Activated T-helper 17 cell treated with anti-CD3 and anti-CD28 coated beads, Interleukin-2, amount 50 U/mL, for 72 hours (primary cell): ENCODE results near the gene TMEM59L. TPM values are rescaled to one million over a fixed set of nuclear protein-coding genes. Genes with fewer than 3 reads are reported as not detected.
A peak's percentile ranks its signal among the peaks of the same experiment; 100 is the strongest.

Experiments
- ATAC-seq: fragments of 150-1000 bp; cut with Tn5 transposase; replicated peaks from 2 replicates; pipeline ENCODE4 v1.10.0; 2021; ENCODE audit warnings: mild to moderate bottlenecking, moderate library complexity
- H3K27ac Mint-ChIP-seq: one replicate; pipeline ENCODE4 v1.8.0; 2022; ENCODE audit warnings: mixed read lengths
- H3K27me3 Mint-ChIP-seq: one replicate; pipeline ENCODE4 v1.8.0; 2022; ENCODE audit warnings: mixed read lengths
- H3K36me3 Mint-ChIP-seq: one replicate; pipeline ENCODE4 v1.8.0; 2022; ENCODE audit warnings: low read depth, mild to moderate bottlenecking, mixed read lengths
- H3K4me1 Mint-ChIP-seq: one replicate; pipeline ENCODE4 v1.8.0; 2022; ENCODE audit warnings: mixed read lengths
- H3K4me3 Mint-ChIP-seq: one replicate; pipeline ENCODE4 v1.8.0; 2022; ENCODE audit warnings: mild to moderate bottlenecking, mixed read lengths
- H3K9me3 Mint-ChIP-seq: one replicate; pipeline ENCODE4 v1.8.0; 2022; ENCODE audit warnings: mixed read lengths
- total RNA-seq, 2 donors: library from RNA; stranded (reverse); gene quantifications; one replicate each; pipeline ENCODE4 v1.2.3, GENCODE V29; 2022

The TMEM59L gene
- total RNA-seq, 2 donors from 2014 or later, result 0.48 TPM; not detected in 1

- Mint-ChIP-seq H3K9me3 (no peaks in the 10 kb centered on the region), H3K4me1 (peaks cover 6% of the 10 kb centered on the region), H3K27me3 (peaks cover 4% of the 10 kb centered on the region)
Observed at GRCh38 chr19:18635831-18636182, 23.1 kb downstream of the TMEM59L start.

GRCh38 chr19:18636183-18636968 is 23.7 kb downstream of the TMEM59L start:
- Mint-ChIP-seq H3K4me3 (peak overlapping the region; percentile 79), H3K27me3 (peaks cover 4% of the 10 kb centered on the region), H3K9me3 (no peaks in the 10 kb centered on the region), H3K36me3 (no peaks in the 10 kb centered on the region), H3K4me1 (peaks cover 6% of the 10 kb centered on the region), H3K27ac (peak overlapping the region; percentile 72)
- ATAC-seq, result peak; percentile 91

More at GRCh38 chr19:18635831-18636182, 23.1 kb downstream of the TMEM59L start:
- H3K36me3 Mint-ChIP-seq, result no peaks in the 10 kb centered on the region
- peak overlapping the region; percentile 79 for H3K4me3 Mint-ChIP-seq
- ATAC-seq, result no peak
- H3K27ac Mint-ChIP-seq, result peak overlapping the region; percentile 72

GRCh38 chr19:18636969-18637629 is 24.4 kb downstream of the TMEM59L start, which contains the start of gene KLHL26:
TSS of gene KLHL26 (plus strand) at chr19:18637028. CDS start at chr19:18637055, 27 bp downstream.
- no peaks in the 10 kb centered on the region for H3K36me3 Mint-ChIP-seq
- ATAC-seq, result no peak
- H3K27me3 Mint-ChIP-seq, result peaks cover 4% of the 10 kb centered on the region
- no peaks in the 10 kb centered on the region for H3K9me3 Mint-ChIP-seq
- H3K4me1 Mint-ChIP-seq, result peaks cover 6% of the 10 kb centered on the region
- H3K4me3 Mint-ChIP-seq, result peak within 1 kb of the TSS; percentile 79
- H3K27ac Mint-ChIP-seq, result peak within 1 kb of the TSS; percentile 72

- no peak for ATAC-seq
- Mint-ChIP-seq H3K27ac (peak overlapping the region; percentile 28), H3K4me3 (peak overlapping the region; percentile 79), H3K4me1 (peaks cover 6% of the 10 kb centered on the region), H3K27me3 (peaks cover 4% of the 10 kb centered on the region), H3K36me3 (no peaks in the 10 kb centered on the region), H3K9me3 (no peaks in the 10 kb centered on the region)
Observed at GRCh38 chr19:18637673-18638630, 25.3 kb downstream of the TMEM59L start.

- Mint-ChIP-seq H3K36me3 (no peaks in the 10 kb centered on the region), H3K27me3 (peaks cover 2% of the 10 kb centered on the region), H3K9me3 (no peaks in the 10 kb centered on the region), H3K4me3 (no peak overlapping the region), H3K4me1 (peaks cover 11% of the 10 kb centered on the region), H3K27ac (no peak overlapping the region)
- no peak for ATAC-seq
Observed at GRCh38 chr19:18639706-18640243, 27.1 kb downstream of the TMEM59L start.

DNA sequence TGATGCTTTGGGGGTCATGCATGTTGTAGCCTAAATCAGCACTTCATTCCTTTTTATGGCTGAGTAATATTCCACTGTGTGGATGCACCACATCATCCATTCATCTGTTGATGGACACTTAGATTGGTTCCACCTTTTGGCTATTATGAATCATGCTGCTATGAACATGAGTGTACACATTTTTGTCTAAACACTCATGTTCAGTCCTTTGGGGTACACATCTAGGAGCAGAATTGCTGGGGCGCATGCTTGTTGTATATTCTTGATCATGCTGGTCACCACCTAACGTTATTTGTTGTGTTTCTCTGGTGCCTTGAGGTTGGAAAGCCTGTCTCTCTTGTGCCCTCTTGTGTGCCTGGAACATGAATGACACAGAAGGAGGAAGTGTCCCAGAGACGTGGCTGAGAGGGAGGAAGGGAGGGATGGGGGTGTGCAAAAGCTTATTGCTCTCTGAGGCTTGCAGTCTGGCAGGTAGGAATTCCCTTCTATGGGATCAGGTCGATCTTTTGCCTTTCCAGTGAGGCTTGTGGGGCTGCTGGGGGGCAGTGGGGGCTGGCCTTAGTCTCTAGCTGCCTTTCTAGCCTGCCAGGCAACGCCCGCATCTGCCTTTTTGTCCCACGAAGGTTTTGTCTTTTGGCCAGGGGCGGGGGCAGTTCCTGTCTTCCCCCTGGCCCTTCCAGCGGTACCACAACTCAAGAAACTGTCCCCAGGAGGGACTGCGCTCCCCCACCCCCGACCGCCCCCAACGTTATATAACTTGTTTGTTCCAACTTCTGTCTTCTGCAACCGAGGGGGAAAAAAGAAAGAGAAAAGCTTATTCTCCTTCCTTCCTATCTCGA is 31.7 kb downstream of the TMEM59L start:
- Mint-ChIP-seq H3K27me3 (no peaks in the 10 kb centered on the region), H3K36me3 (no peaks in the 10 kb centered on the region), H3K27ac (no peak overlapping the region), H3K4me1 (peaks cover 5% of the 10 kb centered on the region), H3K9me3 (no peaks in the 10 kb centered on the region), H3K4me3 (no peak overlapping the region)
- peak; percentile 38 for ATAC-seq

GRCh38 chr19:18645035-18645511 is 32.4 kb downstream of the TMEM59L start:
- Mint-ChIP-seq H3K4me3 (no peak overlapping the region), H3K9me3 (no peaks in the 10 kb centered on the region), H3K4me1 (peaks cover 5% of the 10 kb centered on the region), H3K27ac (no peak overlapping the region), H3K36me3 (no peaks in the 10 kb centered on the region), H3K27me3 (no peaks in the 10 kb centered on the region)
- ATAC-seq, result no peak

GRCh38 chr19:18646535-18647370 is 34.1 kb downstream of the TMEM59L start:
- Mint-ChIP-seq H3K36me3 (no peaks in the 10 kb centered on the region), H3K4me1 (peaks cover 5% of the 10 kb centered on the region), H3K9me3 (no peaks in the 10 kb centered on the region), H3K27me3 (no peaks in the 10 kb centered on the region), H3K27ac (peak overlapping the region; percentile 43), H3K4me3 (no peak overlapping the region)
- ATAC-seq, result no peak

GRCh38 chr19:18647371-18647767 is 34.7 kb downstream of the TMEM59L start:
- H3K27ac Mint-ChIP-seq, result no peak overlapping the region
- H3K4me3 Mint-ChIP-seq, result no peak overlapping the region
- H3K9me3 Mint-ChIP-seq, result no peaks in the 10 kb centered on the region
- no peaks in the 10 kb centered on the region for H3K36me3 Mint-ChIP-seq
- peaks cover 5% of the 10 kb centered on the region for H3K4me1 Mint-ChIP-seq
- ATAC-seq, result no peak
- H3K27me3 Mint-ChIP-seq, result no peaks in the 10 kb centered on the region

DNA sequence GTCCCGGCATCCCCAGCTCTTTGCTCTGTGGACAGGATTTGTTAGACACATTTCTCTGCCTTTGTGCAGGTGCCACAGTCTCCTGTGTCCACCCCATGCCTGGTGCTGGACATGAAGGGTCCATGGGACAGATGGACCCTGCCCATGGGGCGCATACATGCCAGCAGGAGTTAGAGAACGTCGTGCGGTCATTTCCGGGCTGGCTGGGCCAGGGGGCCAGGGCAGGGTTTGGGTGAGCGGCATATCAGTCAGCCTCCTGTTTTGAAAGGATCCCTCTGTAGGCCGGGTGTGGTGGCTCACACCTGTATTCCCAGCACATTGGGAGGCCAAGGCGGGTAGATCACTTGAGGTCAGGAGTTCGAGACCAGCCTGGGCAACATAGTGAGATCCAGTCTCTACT is 35.1 kb downstream of the TMEM59L start:
- H3K36me3 Mint-ChIP-seq, result no peaks in the 10 kb centered on the region
- H3K4me1 Mint-ChIP-seq, result peaks cover 5% of the 10 kb centered on the region
- no peak overlapping the region for H3K4me3 Mint-ChIP-seq
- ATAC-seq, result no peak
- no peaks in the 10 kb centered on the region for H3K27me3 Mint-ChIP-seq
- H3K27ac Mint-ChIP-seq, result no peak overlapping the region
- H3K9me3 Mint-ChIP-seq, result no peaks in the 10 kb centered on the region

- ATAC-seq, result no peak
- Mint-ChIP-seq H3K9me3 (no peaks in the 10 kb centered on the region), H3K4me3 (no peak overlapping the region), H3K27me3 (no peaks in the 10 kb centered on the region), H3K36me3 (no peaks in the 10 kb centered on the region), H3K4me1 (peaks cover 4% of the 10 kb centered on the region), H3K27ac (no peak overlapping the region)
Observed at GRCh38 chr19:18648973-18649315, 36.3 kb downstream of the TMEM59L start.

- H3K27me3 Mint-ChIP-seq, result no peaks in the 10 kb centered on the region
- no peak overlapping the region for H3K27ac Mint-ChIP-seq
- H3K36me3 Mint-ChIP-seq, result no peaks in the 10 kb centered on the region
- H3K9me3 Mint-ChIP-seq, result no peaks in the 10 kb centered on the region
- peaks cover 2% of the 10 kb centered on the region for H3K4me1 Mint-ChIP-seq
- ATAC-seq, result no peak
- H3K4me3 Mint-ChIP-seq, result no peak overlapping the region
Observed at GRCh38 chr19:18649371-18650020, 36.8 kb downstream of the TMEM59L start.
